ENCODE measurements around the gene CDKL1. TPM values are rescaled to one million over a fixed set of nuclear protein-coding genes. Genes with fewer than 3 reads are reported as not detected.

CDKL1 gene
- total RNA-seq (5.7 TPM), polyA plus RNA-seq (1 to 10 TPM; 2.9 to 6.5 (median 4.8) TPM)

DNA sequence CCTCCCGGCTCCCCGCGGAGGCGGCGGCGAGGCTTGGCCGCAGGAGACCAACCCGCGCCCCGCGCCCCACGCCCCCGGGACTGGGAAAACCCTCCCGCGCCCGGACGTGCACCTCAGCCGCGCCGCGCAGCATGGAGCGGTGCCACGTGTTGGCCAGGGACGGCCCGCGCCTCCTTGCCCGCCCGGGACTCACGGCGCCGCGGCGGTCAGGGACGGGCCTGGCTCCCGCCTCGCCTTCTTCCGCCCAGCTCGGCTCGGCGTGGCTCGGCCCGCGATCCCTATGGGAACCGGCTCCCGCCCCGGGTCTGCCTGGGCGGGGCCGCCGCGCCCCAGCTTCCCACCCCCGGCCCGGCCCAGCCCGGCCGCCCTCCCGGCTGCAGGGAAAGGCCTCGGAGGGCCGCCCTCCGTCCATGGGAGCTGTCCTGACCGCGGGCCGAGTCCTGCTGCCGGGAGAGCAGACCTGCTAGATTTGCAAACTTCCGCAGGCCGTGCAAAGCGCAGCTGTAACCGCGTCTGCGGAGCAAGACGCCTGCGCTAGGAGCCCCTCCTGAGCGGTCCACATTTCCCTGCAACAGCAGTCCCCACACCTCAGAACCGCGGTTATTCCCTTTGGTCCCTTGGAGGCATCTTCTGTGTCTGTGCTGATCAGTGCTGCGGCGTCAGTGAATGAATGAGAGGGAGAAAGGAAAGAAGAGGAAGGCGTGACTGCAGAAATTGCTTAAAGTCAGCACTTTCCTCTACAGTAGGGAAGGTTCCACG, at the start of gene CDKL1:
Gene CDKL1, minus strand, starts transcription at position 251 of the 759 bp plus-strand sequence. CDS start 1,013 bp downstream, outside the sequence.
- Histone ChIP-seq H3K4me3 (ENCODE audit: low read depth, low read length) (peak within 1 kb of the TSS; percentile 92), H3K36me3 (ENCODE audit: control insufficient read depth, insufficient read depth, low read length) (no peaks in the 10 kb centered on the region), H3K4me1 (ENCODE audit: control insufficient read depth, insufficient read depth, low read length, poor library complexity, severe bottlenecking) (peaks cover 12% of the 10 kb centered on the region), H3K27me3 (ENCODE audit: control insufficient read depth, insufficient read depth, low read length) (peaks cover 7% of the 10 kb centered on the region), H3K9me3 (ENCODE audit: control insufficient read depth in 2 of 2, low read length in 2 of 2) (no peaks in the 10 kb centered on the region), H3K27ac (ENCODE audit: insufficient read depth, low read length, poor library complexity, severe bottlenecking) (no peak within 1 kb of the TSS)
- peaks cover 0 to 15% (median 10%) of the 10 kb centered on the region in 4 donors for H3K4me1 Mint-ChIP-seq
- peak within 1 kb of the TSS; percentile 87 to 93 (median 90) for H3K4me3 Mint-ChIP-seq
- DNase-seq (peak; percentile 11 to 39 (median 20)), ATAC-seq (ENCODE audit: low read depth in 2 of 2) (peak; percentile 62)
- no peaks in the 10 kb centered on the region for H3K9me3 Mint-ChIP-seq
- H3K36me3 Mint-ChIP-seq = no peaks in the 10 kb centered on the region
- peak within 1 kb of the TSS in 2 of 3 donors; percentile 74 to 84 for H3K27ac Mint-ChIP-seq
- peaks cover 5% of the 10 kb centered on the region for H3K27me3 Mint-ChIP-seq

DNA sequence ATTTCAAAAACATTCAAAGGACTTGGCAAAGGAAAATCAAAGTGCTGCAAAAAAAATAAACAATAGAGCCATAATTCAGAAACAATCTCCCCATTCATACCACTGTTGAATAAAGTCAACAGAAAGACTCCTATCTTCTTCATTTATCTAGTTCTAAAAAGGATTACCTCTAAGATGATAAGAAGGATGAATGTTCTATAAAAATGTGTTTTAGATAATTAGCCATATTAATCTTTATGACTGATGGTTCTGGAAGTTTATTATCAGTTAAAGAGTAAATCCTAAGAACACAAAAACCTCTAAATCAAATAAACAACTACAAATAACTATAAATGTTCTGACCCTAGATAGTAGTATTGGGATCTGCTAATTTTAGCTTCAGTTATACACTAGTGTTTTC, 37.8 kb upstream of the CDKL1 start:
- ATAC-seq (ENCODE audit: low read depth in 2 of 2) (no peak), DNase-seq (no peak)
- H3K27me3 Mint-ChIP-seq = no peaks in the 10 kb centered on the region
- H3K36me3 Mint-ChIP-seq = peaks cover 66% of the 10 kb centered on the region
- Histone ChIP-seq H3K27ac (ENCODE audit: insufficient read depth, low read length, poor library complexity, severe bottlenecking) (no peak overlapping the region), H3K27me3 (ENCODE audit: control insufficient read depth, insufficient read depth, low read length) (no peaks in the 10 kb centered on the region), H3K4me1 (ENCODE audit: control insufficient read depth, insufficient read depth, low read length, poor library complexity, severe bottlenecking) (no peaks in the 10 kb centered on the region), H3K9me3 (ENCODE audit: control insufficient read depth in 2 of 2, low read length in 2 of 2) (peaks cover 0 to 4% of the 10 kb centered on the region in 2 experiments), H3K4me3 (ENCODE audit: low read depth, low read length) (no peak overlapping the region), H3K36me3 (ENCODE audit: control insufficient read depth, insufficient read depth, low read length) (peaks cover 53% of the 10 kb centered on the region)
- no peak overlapping the region for H3K27ac Mint-ChIP-seq
- H3K9me3 Mint-ChIP-seq = peaks cover 0 to 7% (median 2%) of the 10 kb centered on the region in 7 donors
- H3K4me3 Mint-ChIP-seq = no peak overlapping the region
- H3K4me1 Mint-ChIP-seq = peaks cover 0 to 2% (median under 1%) of the 10 kb centered on the region in 4 donors

DNA sequence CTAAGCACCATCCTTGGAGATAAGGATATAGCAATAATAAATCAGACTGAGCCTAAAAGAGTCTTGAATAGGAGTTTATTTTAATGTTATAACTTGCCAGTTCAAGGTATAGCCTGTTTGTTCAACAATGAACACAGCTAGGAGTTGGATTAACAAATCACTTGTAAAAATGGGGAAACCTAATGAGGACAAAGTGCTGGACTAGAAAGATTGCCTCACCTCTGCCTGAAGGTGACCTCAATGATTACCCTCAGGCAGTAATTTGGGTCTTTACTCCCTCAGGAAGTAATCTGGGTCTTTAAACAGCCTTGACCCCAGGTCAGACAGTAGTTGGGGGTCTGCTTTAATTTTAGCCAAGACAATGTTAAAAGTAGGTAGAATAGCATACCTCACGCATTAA, 35.5 kb upstream of the CDKL1 start:
- no peak overlapping the region for H3K4me3 ChIP-seq (ENCODE audit: low read depth, low read length)
- peaks cover 0 to 4% of the 10 kb centered on the region in 2 experiments for H3K9me3 ChIP-seq (ENCODE audit: control insufficient read depth in 2 of 2, low read length in 2 of 2)
- no peak overlapping the region for H3K27ac ChIP-seq (ENCODE audit: insufficient read depth, low read length, poor library complexity, severe bottlenecking)
- Mint-ChIP-seq H3K36me3 (peaks cover 55% of the 10 kb centered on the region), H3K9me3 (peaks cover 0 to 4% (median 0%) of the 10 kb centered on the region in 7 donors), H3K4me3 (no peak overlapping the region), H3K27me3 (no peaks in the 10 kb centered on the region), H3K27ac (no peak overlapping the region), H3K4me1 (peaks cover 0 to 5% (median 2%) of the 10 kb centered on the region in 4 donors)
- peaks cover 40% of the 10 kb centered on the region for H3K36me3 ChIP-seq (ENCODE audit: control insufficient read depth, insufficient read depth, low read length)
- no peak for ATAC-seq (ENCODE audit: low read depth in 2 of 2)
- no peaks in the 10 kb centered on the region for H3K27me3 ChIP-seq (ENCODE audit: control insufficient read depth, insufficient read depth, low read length)
- DNase-seq = no peak
- no peaks in the 10 kb centered on the region for H3K4me1 ChIP-seq (ENCODE audit: control insufficient read depth, insufficient read depth, low read length, poor library complexity, severe bottlenecking)

DNA sequence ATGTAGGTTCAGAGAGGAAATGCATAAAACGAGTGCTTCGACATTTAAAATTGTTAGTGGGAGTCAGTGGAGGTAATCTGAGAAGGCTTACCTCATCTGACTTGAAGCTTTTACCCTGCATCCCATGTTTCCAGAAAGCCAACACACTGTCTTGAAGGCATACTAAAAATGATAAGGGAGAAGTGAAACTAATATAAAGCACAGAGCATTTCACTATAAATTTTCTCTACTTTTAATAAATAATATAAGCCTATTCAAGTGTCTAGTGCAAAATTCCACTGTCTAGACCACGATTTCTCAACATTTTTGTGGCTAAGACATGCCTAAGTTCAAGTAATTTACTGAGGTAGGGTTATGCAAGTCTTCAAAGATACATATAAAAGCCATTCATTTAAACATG, 29.1 kb upstream of the CDKL1 start:
- Histone ChIP-seq H3K36me3 (ENCODE audit: control insufficient read depth, insufficient read depth, low read length) (peaks cover 40% of the 10 kb centered on the region), H3K9me3 (ENCODE audit: control insufficient read depth in 2 of 2, low read length in 2 of 2) (no peaks in the 10 kb centered on the region), H3K27me3 (ENCODE audit: control insufficient read depth, insufficient read depth, low read length) (no peaks in the 10 kb centered on the region), H3K4me3 (ENCODE audit: low read depth, low read length) (no peak overlapping the region), H3K4me1 (ENCODE audit: control insufficient read depth, insufficient read depth, low read length, poor library complexity, severe bottlenecking) (no peaks in the 10 kb centered on the region), H3K27ac (ENCODE audit: insufficient read depth, low read length, poor library complexity, severe bottlenecking) (no peak overlapping the region)
- DNase-seq = no peak
- H3K27ac Mint-ChIP-seq = no peak overlapping the region
- H3K9me3 Mint-ChIP-seq = no peaks in the 10 kb centered on the region
- H3K27me3 Mint-ChIP-seq = no peaks in the 10 kb centered on the region
- ATAC-seq (ENCODE audit: low read depth in 2 of 2) = no peak
- peaks cover 0 to 5% (median 2%) of the 10 kb centered on the region in 4 donors for H3K4me1 Mint-ChIP-seq
- peaks cover 28% of the 10 kb centered on the region for H3K36me3 Mint-ChIP-seq
- H3K4me3 Mint-ChIP-seq = no peak overlapping the region

DNA sequence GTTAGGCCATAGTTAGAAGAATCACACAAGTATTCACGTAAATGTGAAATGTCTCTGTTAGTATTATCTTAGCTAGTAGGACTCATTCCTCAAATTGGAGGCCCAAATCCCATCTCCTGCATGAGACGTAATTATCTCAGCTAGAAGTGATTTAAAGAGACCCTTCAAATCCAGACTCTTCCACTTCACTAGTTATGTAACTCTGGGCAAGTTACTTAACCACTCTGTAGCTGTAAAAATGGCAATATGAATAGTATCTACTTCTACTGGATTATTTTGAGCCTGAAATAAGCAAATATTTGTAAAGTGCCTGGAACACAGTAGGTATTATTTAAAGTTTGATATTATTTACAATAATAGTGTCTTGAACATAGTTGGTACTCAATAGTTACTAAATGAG, 28.4 kb upstream of the CDKL1 start:
- Histone ChIP-seq H3K27me3 (ENCODE audit: control insufficient read depth, insufficient read depth, low read length) (no peaks in the 10 kb centered on the region), H3K36me3 (ENCODE audit: control insufficient read depth, insufficient read depth, low read length) (peaks cover 45% of the 10 kb centered on the region), H3K9me3 (ENCODE audit: control insufficient read depth in 2 of 2, low read length in 2 of 2) (no peaks in the 10 kb centered on the region), H3K4me3 (ENCODE audit: low read depth, low read length) (no peak overlapping the region), H3K4me1 (ENCODE audit: control insufficient read depth, insufficient read depth, low read length, poor library complexity, severe bottlenecking) (no peaks in the 10 kb centered on the region), H3K27ac (ENCODE audit: insufficient read depth, low read length, poor library complexity, severe bottlenecking) (no peak overlapping the region)
- ATAC-seq (ENCODE audit: low read depth in 2 of 2) = no peak
- no peak overlapping the region for H3K4me3 Mint-ChIP-seq
- peaks cover 31% of the 10 kb centered on the region for H3K36me3 Mint-ChIP-seq
- H3K27ac Mint-ChIP-seq = no peak overlapping the region
- no peak for DNase-seq
- peaks cover 0 to 5% (median 2%) of the 10 kb centered on the region in 4 donors for H3K4me1 Mint-ChIP-seq
- no peaks in the 10 kb centered on the region for H3K9me3 Mint-ChIP-seq
- no peaks in the 10 kb centered on the region for H3K27me3 Mint-ChIP-seq

DNA sequence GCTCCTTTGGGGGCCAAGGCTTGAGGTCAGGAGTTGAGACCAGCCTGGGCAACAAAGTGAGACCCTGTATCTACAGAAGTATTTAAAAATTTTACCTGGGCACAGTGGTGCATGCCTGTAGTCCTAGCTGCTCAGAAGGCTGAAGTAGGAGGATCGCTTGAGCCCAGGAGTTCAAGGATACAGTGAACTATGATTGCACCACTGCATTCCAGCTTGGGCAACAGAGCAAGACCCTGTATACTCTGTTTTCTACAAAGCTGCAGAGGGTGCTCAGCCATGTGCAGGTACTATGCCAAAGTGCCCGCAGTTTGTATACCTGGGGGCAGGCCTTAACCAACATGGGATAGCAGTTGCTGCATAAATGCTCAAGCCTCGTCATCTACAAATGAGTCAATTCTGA, 26.8 kb upstream of the CDKL1 start:
- Histone ChIP-seq H3K9me3 (ENCODE audit: control insufficient read depth in 2 of 2, low read length in 2 of 2) (no peaks in the 10 kb centered on the region), H3K36me3 (ENCODE audit: control insufficient read depth, insufficient read depth, low read length) (peaks cover 51% of the 10 kb centered on the region), H3K4me1 (ENCODE audit: control insufficient read depth, insufficient read depth, low read length, poor library complexity, severe bottlenecking) (no peaks in the 10 kb centered on the region), H3K27me3 (ENCODE audit: control insufficient read depth, insufficient read depth, low read length) (no peaks in the 10 kb centered on the region), H3K27ac (ENCODE audit: insufficient read depth, low read length, poor library complexity, severe bottlenecking) (no peak overlapping the region), H3K4me3 (ENCODE audit: low read depth, low read length) (no peak overlapping the region)
- H3K4me1 Mint-ChIP-seq = peaks cover 0 to 8% (median 0%) of the 10 kb centered on the region in 4 donors
- H3K27me3 Mint-ChIP-seq = no peaks in the 10 kb centered on the region
- ATAC-seq (ENCODE audit: low read depth in 2 of 2) = no peak
- no peak overlapping the region for H3K27ac Mint-ChIP-seq
- peaks cover 41% of the 10 kb centered on the region for H3K36me3 Mint-ChIP-seq
- H3K4me3 Mint-ChIP-seq = no peak overlapping the region
- no peak for DNase-seq
- no peaks in the 10 kb centered on the region for H3K9me3 Mint-ChIP-seq

DNA sequence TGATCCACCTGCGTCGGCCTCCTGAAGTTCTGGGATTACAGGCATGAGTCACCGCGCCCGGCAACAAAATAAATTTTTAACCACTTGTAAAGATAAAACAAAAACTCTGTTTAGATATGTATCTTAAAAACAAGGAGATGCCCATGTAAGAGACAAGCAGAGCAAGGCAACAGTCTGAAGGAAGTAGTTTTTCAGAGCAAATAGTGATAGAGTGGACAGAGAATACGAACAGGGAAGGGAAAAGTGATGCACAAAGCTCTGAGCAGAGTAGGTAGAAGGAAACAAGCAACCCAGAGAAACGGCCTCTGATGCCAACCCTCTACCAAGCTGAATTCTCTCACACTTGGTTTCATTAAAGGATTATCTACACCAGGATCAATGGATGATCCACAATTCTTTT, 24.8 kb upstream of the CDKL1 start:
- no peak overlapping the region for H3K4me3 Mint-ChIP-seq
- no peak overlapping the region for H3K27ac ChIP-seq (ENCODE audit: insufficient read depth, low read length, poor library complexity, severe bottlenecking)
- H3K36me3 Mint-ChIP-seq = peaks cover 53% of the 10 kb centered on the region
- peaks cover 0 to 4% (median 0%) of the 10 kb centered on the region in 4 donors for H3K4me1 Mint-ChIP-seq
- H3K9me3 Mint-ChIP-seq = peaks cover 0 to 2% (median 0%) of the 10 kb centered on the region in 7 donors
- ATAC-seq (ENCODE audit: low read depth in 2 of 2) (no peak), DNase-seq (no peak)
- H3K4me3 ChIP-seq (ENCODE audit: low read depth, low read length) = no peak overlapping the region
- H3K36me3 ChIP-seq (ENCODE audit: control insufficient read depth, insufficient read depth, low read length) = peaks cover 48% of the 10 kb centered on the region
- no peaks in the 10 kb centered on the region for H3K27me3 Mint-ChIP-seq
- H3K4me1 ChIP-seq (ENCODE audit: control insufficient read depth, insufficient read depth, low read length, poor library complexity, severe bottlenecking) = no peaks in the 10 kb centered on the region
- H3K27me3 ChIP-seq (ENCODE audit: control insufficient read depth, insufficient read depth, low read length) = no peaks in the 10 kb centered on the region
- no peak overlapping the region for H3K27ac Mint-ChIP-seq
- H3K9me3 ChIP-seq (ENCODE audit: control insufficient read depth in 2 of 2, low read length in 2 of 2) = no peaks in the 10 kb centered on the region

DNA sequence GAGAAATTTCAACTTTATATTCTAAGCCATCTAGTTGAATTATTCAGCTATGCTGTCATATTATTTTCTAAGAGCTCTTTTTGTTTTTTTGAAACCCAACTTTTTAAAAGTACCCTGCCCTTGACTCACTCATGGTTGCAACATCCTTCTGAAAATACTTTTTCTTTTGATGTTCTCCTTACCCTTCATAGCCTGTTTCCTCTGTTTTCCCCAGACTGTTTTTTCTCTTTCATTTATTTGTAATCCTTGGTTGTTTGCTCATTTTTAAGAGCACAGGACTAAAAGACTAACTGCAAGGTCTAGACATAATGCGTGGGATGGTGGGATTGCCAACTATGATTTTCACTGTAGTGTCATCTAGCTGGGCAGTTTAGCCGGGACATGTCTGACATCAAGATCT, 21.2 kb upstream of the CDKL1 start:
- no peak overlapping the region for H3K4me3 ChIP-seq (ENCODE audit: low read depth, low read length)
- H3K36me3 ChIP-seq (ENCODE audit: control insufficient read depth, insufficient read depth, low read length) = peaks cover 35% of the 10 kb centered on the region
- Mint-ChIP-seq H3K27ac (no peak overlapping the region), H3K27me3 (no peaks in the 10 kb centered on the region), H3K4me3 (no peak overlapping the region), H3K4me1 (peaks cover 0 to 4% (median 0%) of the 10 kb centered on the region in 4 donors), H3K36me3 (peaks cover 59% of the 10 kb centered on the region), H3K9me3 (peaks cover 0 to 4% (median 3%) of the 10 kb centered on the region in 7 donors)
- DNase-seq (peak in 1 of 3 donors; percentile 11), ATAC-seq (ENCODE audit: low read depth in 2 of 2) (no peak)
- no peaks in the 10 kb centered on the region for H3K4me1 ChIP-seq (ENCODE audit: control insufficient read depth, insufficient read depth, low read length, poor library complexity, severe bottlenecking)
- H3K27me3 ChIP-seq (ENCODE audit: control insufficient read depth, insufficient read depth, low read length) = no peaks in the 10 kb centered on the region
- H3K27ac ChIP-seq (ENCODE audit: insufficient read depth, low read length, poor library complexity, severe bottlenecking) = no peak overlapping the region
- H3K9me3 ChIP-seq (ENCODE audit: control insufficient read depth in 2 of 2, low read length in 2 of 2) = no peaks in the 10 kb centered on the region
